A549 (cell line): ENCODE data around the gene ERGIC1. TPM values are rescaled to one million over a fixed set of nuclear protein-coding genes. Genes with fewer than 3 reads are reported as not detected.

Source experiments
- ATAC-seq, 2 experiments: fragments of 200-7000 bp in 1 of 2; fragments of >200 bp in 1 of 2; cut with Nextera tagmentation in 1 of 2; cut with Tn5 transposase in 1 of 2; 3 replicates each; pipeline versions ENCODE4 v1.8.0 to v1.9.1; 2018 to 2020; ENCODE audit warnings: mild to moderate bottlenecking in 1 of 2, moderate library complexity in 1 of 2
- CTCF ChIA-PET: fragments of 300-600 bp; sonication (Branson Sonifier 250); formaldehyde crosslinking; extraction: SDS; loops from one replicate; lab custom pipeline; 2021; ENCODE audit warnings: antibody characterized with exemption, inconsistent platforms; lab: Yijun Ruan, JAX
- POLR2A ChIA-PET: fragments of 350-600 bp; formaldehyde crosslinking; extraction: SDS; loops from one replicate; lab custom pipeline; 2021; ENCODE audit warnings: antibody characterized with exemption, inconsistent platforms; lab: Yijun Ruan, JAX
- DNase-seq, 2 experiments: peaks; one replicate each; pipeline versions ENCODE4 v3.0.0 to v3.0.0-alpha.2; 2011 to 2016; ENCODE audit warnings: low read depth in 1 of 2, low spot score in 1 of 2
- FAIRE-seq: peaks from 2 replicates; lab custom pipeline; 2011; peaks lifted over from hg19 to GRCh38; lab: Jason Lieb, UNC
- H3K27ac ChIP-seq, 2 experiments: fragments of >200 bp; sonication (Bioruptor Twin); formaldehyde crosslinking; 3 replicates each; pipeline ENCODE4 v1.5.1; 2016 to 2017
- H3K4me1 ChIP-seq: fragments of >200 bp; sonication (Bioruptor Twin); formaldehyde crosslinking; 3 replicates; pipeline ENCODE4 v1.6.1; 2016
- H3K4me2 ChIP-seq: fragments of >200 bp; sonication (Bioruptor Twin); formaldehyde crosslinking; 3 replicates; pipeline ENCODE4 v1.6.1; 2016
- H3K4me3 ChIP-seq: fragments of >200 bp; sonication (Bioruptor Twin); formaldehyde crosslinking; 3 replicates; pipeline ENCODE4 v1.5.1; 2016
- H3K9me3 ChIP-seq: fragments of >200 bp; sonication (Bioruptor Twin); formaldehyde crosslinking; 3 replicates; pipeline ENCODE4 v1.6.1; 2016
- EHF ChIP-seq: fragments of 250-450 bp; sonication (Bioruptor Pico); IDR thresholded peaks from 2 replicates; pipeline ENCODE4 v1.5.0; 2020; ENCODE audit warnings: mild to moderate bottlenecking
- EP300 ChIP-seq, 2 experiments: fragments of >200 bp; sonication (Bioruptor Twin); formaldehyde crosslinking; IDR thresholded peaks; 2 replicates in 1 of 2; 3 replicates in 1 of 2; pipeline ENCODE4 v1.6.1; 2016 to 2017
- FOSL2 ChIP-seq, 2 experiments: fragments of 450-650 bp in 1 of 2; fragments of >200 bp in 1 of 2; sonication (Bioruptor Twin) in 1 of 2; formaldehyde crosslinking; IDR thresholded peaks; 2 replicates each; pipeline versions ENCODE4 v1.5.0 to v1.6.1; 2016 to 2020; ENCODE audit warnings: mild to moderate bottlenecking in 1 of 2, moderate library complexity in 1 of 2
- FOXS1 ChIP-seq: fragments of 250-450 bp; sonication (Bioruptor Pico); IDR thresholded peaks from 2 replicates; pipeline ENCODE4 v1.5.0; 2020; ENCODE audit warnings: mild to moderate bottlenecking, moderate library complexity
- GATA3 ChIP-seq: IDR thresholded peaks from 2 replicates; pipeline ENCODE4 v1.6.1; 2012; ENCODE audit warnings: borderline replicate concordance
- HEYL ChIP-seq: fragments of 250-450 bp; sonication (Bioruptor Pico); IDR thresholded peaks from 2 replicates; pipeline ENCODE4 v1.8.0; 2021; ENCODE audit warnings: mild to moderate bottlenecking, moderate library complexity
- HOXB13 ChIP-seq: fragments of 250-450 bp; sonication (Bioruptor Pico); IDR thresholded peaks from 2 replicates; pipeline ENCODE4 v1.5.0; 2020; ENCODE audit warnings: low read depth, mild to moderate bottlenecking, moderate library complexity
- HOXB5 ChIP-seq: fragments of 250-450 bp; sonication (Bioruptor Pico); IDR thresholded peaks from 2 replicates; pipeline ENCODE4 v1.5.0; 2020; ENCODE audit warnings: mild to moderate bottlenecking, moderate library complexity
- JUN ChIP-seq, 2 experiments: fragments of >200 bp; sonication (Bioruptor Twin); formaldehyde crosslinking; IDR thresholded peaks; 2 replicates in 1 of 2; 3 replicates in 1 of 2; pipeline ENCODE4 v1.6.1; 2016 to 2017
- JUNB ChIP-seq: fragments of >200 bp; sonication (Bioruptor Twin); formaldehyde crosslinking; IDR thresholded peaks from 2 replicates; pipeline ENCODE4 v1.6.1; 2016
- MAZ ChIP-seq: fragments of 150-350 bp; IDR thresholded peaks from 2 replicates; pipeline ENCODE4 v1.6.1; 2014; ENCODE audit warnings: antibody characterized with exemption, low read depth, low read length, borderline replicate concordance
- RAD21 ChIP-seq, 2 experiments: fragments of >200 bp in 1 of 2; sonication (Bioruptor Twin) in 1 of 2; formaldehyde crosslinking in 1 of 2; IDR thresholded peaks in 1 of 2; conservative IDR thresholded peaks in 1 of 2; 2 replicates in 1 of 2; 3 replicates in 1 of 2; pipeline ENCODE4 v1.6.1; 2012 to 2018; ENCODE audit warnings: inconsistent platforms in 1 of 2
- RFX5 ChIP-seq: fragments of 450-650 bp; IDR thresholded peaks from 2 replicates; pipeline ENCODE4 v1.7.1; 2014; ENCODE audit warnings: antibody characterized with exemption, mild to moderate bottlenecking, moderate library complexity
- RNF2 ChIP-seq: fragments of 200-600 bp; sonication (generic); IDR thresholded peaks from 2 replicates; pipeline ENCODE4 v1.6.1; 2016; ENCODE audit warnings: low read depth, mild to moderate bottlenecking, antibody characterized with exemption, moderate library complexity, borderline replicate concordance
- TP53 ChIP-seq: fragments of 250-450 bp; sonication (Bioruptor Pico); IDR thresholded peaks from 2 replicates; pipeline ENCODE4 v1.5.0; 2021; ENCODE audit warnings: mild to moderate bottlenecking, moderate library complexity
- ZC3H11A ChIP-seq: fragments of 450-650 bp; IDR thresholded peaks from 2 replicates; pipeline ENCODE4 v1.6.1; 2014; ENCODE audit warnings: antibody characterized with exemption, mild to moderate bottlenecking
- WGBS: methylation state at CpG from one replicate; pipeline ENCODE4 v1.1.6; 2017; ENCODE audit errors: missing lambda C conversion rate; 5-methylcytosine and 5-hydroxymethylcytosine counted together
- polyA plus RNA-seq, 4 experiments: library from polyadenylated mRNA; depleted of rRNA in 3 of 4; stranded (reverse); fragments of >200 nt; fragmentation: RNase III in 1 of 4; extraction: RNeasy Plus Mini Kit Qiagen cat#74134 plus additional on column Dnase treatment in 1 of 4; gene quantifications; 2 replicates in 3 of 4; 3 replicates in 1 of 4; pipeline ENCODE4 v1.2.3, GENCODE V29; 2011 to 2017
- TF ChIP-seq, protein P1 (sequence below): fragments of 250-450 bp; sonication (Bioruptor Pico); IDR thresholded peaks from 2 replicates; pipeline ENCODE4 v1.5.0; 2020; ENCODE audit warnings: low read depth, mild to moderate bottlenecking, moderate library complexity
- TF ChIP-seq, protein P2 (sequence below): IDR thresholded peaks from 2 replicates; pipeline ENCODE4 v1.6.1; 2012; ENCODE audit warnings: low read depth, borderline replicate concordance

Gene ERGIC1
- polyA plus RNA-seq, 2 of the 4 experiments (the other 2 are of a cell fraction), result 176 to 304 TPM

DNA sequence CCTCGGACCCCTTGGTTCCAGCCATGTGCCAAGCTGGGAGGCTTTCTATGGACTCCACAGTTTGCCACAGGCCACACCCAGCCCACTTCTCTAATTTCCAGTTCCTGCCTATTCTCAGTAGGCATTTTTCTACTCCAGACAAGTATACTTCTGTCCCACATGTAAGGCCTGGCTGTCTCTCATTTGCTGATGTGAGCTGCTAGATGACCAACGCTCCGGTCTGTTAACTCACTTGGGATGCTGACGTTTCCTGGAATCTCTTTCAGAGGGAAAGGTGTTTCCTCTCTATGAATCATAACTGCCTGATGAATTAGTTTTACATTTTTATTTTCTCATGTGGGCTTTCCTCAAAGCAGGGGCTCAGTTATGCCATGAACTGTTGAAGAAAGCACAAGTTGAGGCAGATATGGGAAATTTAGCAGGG is 36.3 kb downstream of the ERGIC1 start:
- FAIRE-seq (no peak), DNase-seq (peak; percentile 52 to 82)
- H3K4me1 ChIP-seq, result peaks cover 92% of the 10 kb centered on the region
- H3K27ac ChIP-seq, result peak overlapping the region; percentile 96 to 99
- ChIA-PET POLR2A (interaction anchor here (0.5 to 6.1 kb wide), 6 partner anchors 28 to 155 kb away, joined by 3 to 61 read pairs (median 4); partner anchors contain the start of gene DUSP1), CTCF (interaction anchor here (0.8 to 3.2 kb wide), 15 partner anchors 9 to 163 kb away, joined by 3 to 25 read pairs (median 4); partner anchors contain the start of gene DUSP1)
- no peaks in the 10 kb centered on the region for H3K9me3 ChIP-seq
- H3K4me3 ChIP-seq, result no peak overlapping the region
- 19% methylated on average over 4 of the region's 4 CpGs for WGBS
- TF ChIP-seq HEYL, result no peak
- TF ChIP-seq EHF (CRISPR knock-in tag), result 0 out of 2 replicates have a peak, but pooled peaks have one; percentile 30
- TF ChIP-seq GATA3, result peak; percentile 27; the same call in 1 of the 2 replicates
- TF ChIP-seq FOSL2 (IDR thresholded peaks at IDR 0.05), result peak; percentile 30; the same call in 1 of the 2 replicates
- peak; percentile 71 for TF ChIP-seq FOSL2 (CRISPR knock-in tag; IDR thresholded peaks at IDR 0.05)
- TF ChIP-seq JUN (IDR thresholded peaks at IDR 0.05), result peak in 1 of 2 experiments; percentile 33; a peak in 1 of 5 replicates
- no peak for TF ChIP-seq RFX5
- TF ChIP-seq ZC3H11A, result no peak
- TF ChIP-seq, protein P1, sequence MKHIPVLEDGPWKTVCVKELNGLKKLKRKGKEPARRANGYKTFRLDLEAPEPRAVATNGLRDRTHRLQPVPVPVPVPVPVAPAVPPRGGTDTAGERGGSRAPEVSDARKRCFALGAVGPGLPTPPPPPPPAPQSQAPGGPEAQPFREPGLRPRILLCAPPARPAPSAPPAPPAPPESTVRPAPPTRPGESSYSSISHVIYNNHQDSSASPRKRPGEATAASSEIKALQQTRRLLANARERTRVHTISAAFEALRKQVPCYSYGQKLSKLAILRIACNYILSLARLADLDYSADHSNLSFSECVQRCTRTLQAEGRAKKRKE (CRISPR knock-in tag), result peak; percentile 76; the same call in 1 of the 2 replicates
- peak in 1 of 2 experiments; percentile 28; a peak in 2 of 5 replicates for TF ChIP-seq EP300 (IDR thresholded peaks at IDR 0.05)
- TF ChIP-seq HOXB5 (CRISPR knock-in tag), result peak; percentile 75
- 0 out of 2 replicates have a peak, but pooled peaks have one; percentile 44 for TF ChIP-seq JUNB
- no peak for TF ChIP-seq TP53
- TF ChIP-seq, all 56 proteins: peak for 8
- peak; percentile 8 to 37; a peak in 3 of 6 replicates for ATAC-seq
- peak overlapping the region; percentile 88 for H3K4me2 ChIP-seq

DNA sequence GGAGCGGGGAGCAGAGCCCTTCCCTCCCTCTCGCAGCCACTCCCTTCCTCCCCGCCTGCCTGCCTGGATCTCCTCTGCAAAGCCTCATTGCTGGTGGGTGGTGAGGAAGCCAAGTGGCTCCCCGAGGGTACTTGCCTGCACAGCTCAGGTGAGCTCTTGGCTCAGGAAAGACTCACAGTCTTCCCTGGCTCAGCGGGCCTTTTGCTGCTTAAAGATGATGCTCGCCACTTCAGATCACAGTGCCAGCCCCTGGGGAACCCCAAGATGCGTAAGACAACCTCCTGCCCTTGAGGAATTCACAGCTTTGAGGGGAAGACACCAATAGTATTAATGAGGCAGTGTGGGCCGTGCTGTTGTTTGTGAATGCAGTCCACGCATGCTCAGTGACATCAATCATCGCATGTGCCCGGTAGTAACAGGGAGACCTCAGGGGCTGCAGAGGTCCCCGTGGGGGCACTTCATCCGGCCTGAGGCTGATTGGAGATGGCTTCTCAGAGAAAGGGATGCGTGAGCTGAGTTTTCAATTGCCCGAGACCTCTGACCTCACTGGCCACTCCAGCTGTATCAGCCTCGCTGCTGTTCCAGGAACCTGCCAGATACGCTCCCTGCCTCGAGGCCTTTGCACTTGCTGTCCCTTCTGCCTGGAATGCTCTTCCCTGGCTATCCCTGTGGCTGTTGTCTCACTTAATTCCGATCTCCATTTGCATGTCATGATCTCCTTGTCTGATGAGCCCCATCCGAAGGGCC is 36.8 kb downstream of the ERGIC1 start:
- H3K9me3 ChIP-seq, result no peaks in the 10 kb centered on the region
- ATAC-seq, result 0 out of 6 replicates have a peak, but pooled peaks of 1 of the 2 experiments have one; percentile 0
- ChIA-PET CTCF (interaction anchor here (0.8 to 3.2 kb wide), 13 partner anchors 11 to 164 kb away, joined by 3 to 25 read pairs (median 6); partner anchors contain the start of gene DUSP1), POLR2A (interaction anchor here (0.5 to 6.1 kb wide), 6 partner anchors 27 to 156 kb away, joined by 3 to 61 read pairs (median 4); partner anchors contain the start of gene DUSP1)
- DNase-seq, result no peak
- no peak overlapping the region for H3K4me3 ChIP-seq
- 80% methylated on average over 20 of the region's 20 CpGs for WGBS
- peaks cover 92% of the 10 kb centered on the region for H3K4me1 ChIP-seq
- TF ChIP-seq FOXS1, result peak; percentile 50; the same call in 1 of the 2 replicates
- TF ChIP-seq, protein P1 (CRISPR knock-in tag), result 0 out of 2 replicates have a peak, but pooled peaks have one; percentile 11
- TF ChIP-seq HOXB13, result peak; percentile 10; the same call in 1 of the 2 replicates
- 0 out of 5 replicates have a peak, but pooled peaks of 1 of the 2 experiments have one; percentile 34 for TF ChIP-seq JUN (IDR thresholded peaks at IDR 0.05)
- no peak for TF ChIP-seq RNF2
- no peak for TF ChIP-seq TP53
- no peak for FAIRE-seq
- peak overlapping the region; percentile 88 for H3K4me2 ChIP-seq
- H3K27ac ChIP-seq, result peak overlapping the region; percentile 96 to 99

DNA sequence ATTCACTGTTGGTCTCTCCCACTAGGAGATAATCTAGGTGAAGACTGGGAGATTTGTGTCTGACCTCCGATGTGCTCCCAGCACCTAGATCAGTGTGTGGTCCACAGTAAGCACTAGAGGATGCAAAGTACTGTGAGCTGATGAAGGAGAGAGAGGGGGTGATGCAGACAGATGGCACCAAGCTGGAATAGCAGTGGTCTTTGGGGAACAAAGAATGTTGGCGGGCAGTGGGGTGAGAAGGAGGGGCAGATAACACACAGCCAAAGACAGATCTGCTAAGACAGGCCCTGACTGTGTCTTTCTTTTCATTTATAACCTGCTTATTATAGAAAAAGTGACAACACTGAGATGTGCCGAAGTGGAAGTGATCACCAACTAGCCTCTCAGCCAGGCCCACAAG is 37.5 kb downstream of the ERGIC1 start:
- H3K9me3 ChIP-seq, result no peaks in the 10 kb centered on the region
- H3K4me1 ChIP-seq, result peaks cover 92% of the 10 kb centered on the region
- TF ChIP-seq, protein P2, sequence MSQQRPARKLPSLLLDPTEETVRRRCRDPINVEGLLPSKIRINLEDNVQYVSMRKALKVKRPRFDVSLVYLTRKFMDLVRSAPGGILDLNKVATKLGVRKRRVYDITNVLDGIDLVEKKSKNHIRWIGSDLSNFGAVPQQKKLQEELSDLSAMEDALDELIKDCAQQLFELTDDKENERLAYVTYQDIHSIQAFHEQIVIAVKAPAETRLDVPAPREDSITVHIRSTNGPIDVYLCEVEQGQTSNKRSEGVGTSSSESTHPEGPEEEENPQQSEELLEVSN, result no peak
- TF ChIP-seq RAD21 (conservative IDR thresholded peaks at IDR 0.05 in 1 of 2, IDR thresholded peaks at IDR 0.05 in 1 of 2), result no peak
- no peak for TF ChIP-seq MAZ
- TF ChIP-seq JUN (IDR thresholded peaks at IDR 0.05), result no peak
- H3K27ac ChIP-seq, result peak overlapping the region; percentile 96 to 99
- H3K4me3 ChIP-seq, result no peak overlapping the region
- POLR2A ChIA-PET, result interaction anchor here (1.8 to 6.1 kb wide), 2 partner anchors 94 to 101 kb away, joined by 12 to 61 read pairs; partner anchors contain the start of gene DUSP1
- CTCF ChIA-PET, result interaction anchor here (0.9 to 3.1 kb wide), 10 partner anchors 10 to 164 kb away, joined by 3 to 21 read pairs (median 5); partner anchors contain the start of gene DUSP1
- no peak for ATAC-seq
- peak overlapping the region; percentile 88; the same call in 2 of the 3 replicates for H3K4me2 ChIP-seq
- 76% methylated on average over 3 of the region's 3 CpGs for WGBS
- no peak for FAIRE-seq
- no peak for DNase-seq
